ENCODE results near the gene CFAP251.
A peak's percentile ranks its signal among the peaks of the same experiment; 100 is the strongest.
"Not testable (repeated sequence)": the region's sequence is repeated elsewhere in the genome, so short reads cannot be mapped to it uniquely, and the experiment has no call there.

The CFAP251 gene, protein sequence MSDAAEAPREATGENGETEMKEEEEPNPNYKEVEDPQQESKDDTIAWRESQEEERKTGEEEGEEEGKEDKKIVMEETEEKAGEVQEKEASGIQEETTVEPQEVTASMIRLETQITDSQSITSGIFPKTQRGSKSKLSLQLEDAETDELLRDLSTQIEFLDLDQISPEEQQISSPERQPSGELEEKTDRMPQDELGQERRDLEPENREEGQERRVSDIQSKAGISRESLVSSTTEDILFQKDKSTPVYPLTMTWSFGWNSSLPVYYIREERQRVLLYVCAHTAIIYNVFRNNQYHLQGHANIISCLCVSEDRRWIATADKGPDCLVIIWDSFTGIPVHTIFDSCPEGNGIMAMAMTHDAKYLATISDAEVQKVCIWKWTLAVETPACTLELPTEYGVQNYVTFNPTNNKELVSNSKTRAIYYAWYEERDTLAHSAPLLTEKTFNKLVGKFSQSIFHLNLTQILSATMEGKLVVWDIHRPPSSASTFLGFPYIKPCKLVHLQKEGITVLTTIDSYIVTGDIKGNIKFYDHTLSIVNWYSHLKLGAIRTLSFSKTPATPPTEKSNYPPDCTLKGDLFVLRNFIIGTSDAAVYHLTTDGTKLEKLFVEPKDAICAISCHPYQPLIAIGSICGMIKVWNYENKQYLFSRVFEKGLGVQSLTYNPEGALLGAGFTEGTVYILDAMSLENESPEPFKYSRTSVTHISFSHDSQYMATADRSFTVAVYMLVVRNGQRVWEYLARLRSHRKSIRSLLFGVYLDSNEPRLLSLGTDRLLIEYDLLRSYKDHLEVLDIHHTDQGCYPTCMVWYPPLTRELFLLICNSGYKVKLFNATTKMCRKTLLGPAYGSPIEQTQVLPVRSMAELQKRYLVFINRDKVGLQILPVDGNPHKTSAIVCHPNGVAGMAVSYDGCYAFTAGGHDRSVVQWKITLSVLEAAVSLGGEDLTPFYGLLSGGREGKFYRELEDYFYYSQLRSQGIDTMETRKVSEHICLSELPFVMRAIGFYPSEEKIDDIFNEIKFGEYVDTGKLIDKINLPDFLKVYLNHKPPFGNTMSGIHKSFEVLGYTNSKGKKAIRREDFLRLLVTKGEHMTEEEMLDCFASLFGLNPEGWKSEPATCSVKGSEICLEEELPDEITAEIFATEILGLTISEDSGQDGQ

DNA sequence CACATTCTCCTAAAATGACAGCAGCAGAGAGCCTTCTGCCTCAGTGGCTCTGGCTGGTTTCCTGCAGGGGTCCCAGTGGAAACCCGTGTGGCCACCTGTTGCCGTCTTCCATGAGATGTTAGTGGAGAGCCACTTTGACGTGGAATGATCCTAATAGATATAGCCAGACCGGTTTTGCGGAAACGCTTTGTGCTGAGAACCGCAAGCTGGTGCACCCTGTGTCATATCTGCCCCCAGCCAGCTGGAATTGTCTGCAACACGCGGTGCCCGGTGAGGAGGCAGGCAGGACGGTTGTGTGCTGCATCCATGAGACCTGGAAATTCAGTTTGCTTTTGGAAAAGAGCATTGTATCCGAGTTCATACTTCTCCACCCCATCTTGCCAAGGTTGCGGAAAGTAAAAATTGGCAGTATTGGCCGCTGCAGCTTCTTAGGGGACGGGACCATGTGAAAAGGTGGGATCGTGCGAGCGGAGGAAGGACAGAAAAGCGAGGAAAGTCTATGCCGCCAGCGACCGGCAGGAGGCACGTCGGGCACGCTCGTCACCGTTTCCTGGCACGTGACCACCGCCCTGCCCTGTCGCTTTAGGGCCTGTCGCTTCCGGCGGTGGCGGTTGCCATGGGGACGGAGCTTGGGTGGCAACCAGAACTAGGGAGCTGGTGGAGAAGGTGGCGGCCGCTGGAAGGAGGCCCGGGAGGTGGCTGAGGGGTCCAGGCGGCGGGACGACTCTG is at the start of gene CFAP251:
Gene CFAP251 (plus strand): TSS at position 643 of the 729 bp plus-strand sequence. CDS start 2,714 bp downstream, outside the sequence.
- DNase-seq, result peak; percentile 53

DNA sequence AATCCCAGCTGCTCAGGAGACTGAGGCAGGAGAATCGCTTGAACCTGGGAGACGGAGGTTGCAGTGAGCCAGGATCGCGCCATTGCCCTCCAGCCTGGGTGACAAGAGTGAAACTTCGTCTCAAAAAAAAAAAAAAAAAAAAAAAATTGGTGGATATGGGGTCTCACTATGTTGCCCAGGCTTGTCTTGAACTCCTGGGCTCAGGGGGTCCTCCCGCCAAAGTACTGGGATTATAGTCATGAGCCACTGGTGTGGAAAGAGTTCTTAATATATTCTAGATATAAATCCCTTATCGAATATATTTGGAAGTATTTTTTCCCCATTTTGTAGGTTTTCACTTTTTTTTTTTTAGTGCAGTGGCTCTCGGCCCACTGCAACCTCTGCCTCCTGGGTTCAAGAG is 49.2 kb upstream of the CFAP251 start:
- not testable (repeated sequence) for DNase-seq

GRCh38 chr12:121871467-121871866 is 46.9 kb upstream of the CFAP251 start:
- DNase-seq, result no peak

GRCh38 chr12:121872546-121873215 is 45.7 kb upstream of the CFAP251 start:
- peak; percentile 90 for DNase-seq

- DNase-seq, result no peak
These were observed 45.2 kb upstream of the CFAP251 start for GRCh38 chr12:121873216-121873569.

DNA sequence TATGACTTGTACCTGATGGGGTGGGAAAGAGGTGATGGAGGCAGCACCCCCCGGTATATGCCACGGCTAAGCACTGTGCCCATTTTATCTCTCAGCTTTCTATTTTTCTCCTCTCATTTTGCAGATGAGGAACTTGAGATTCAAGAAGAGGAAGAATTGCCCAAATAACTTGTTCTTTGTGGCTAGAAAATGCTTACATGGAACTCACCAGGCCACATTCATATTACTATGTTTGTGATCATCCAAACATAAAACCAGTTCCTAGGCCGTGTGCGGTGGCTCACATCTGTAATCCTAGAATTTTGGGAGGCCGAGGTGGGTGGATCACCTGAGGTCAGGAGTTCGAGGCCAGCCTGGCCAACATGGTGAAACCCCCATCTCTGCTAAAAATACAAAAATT is 44.3 kb upstream of the CFAP251 start:
- no peak for DNase-seq

GRCh38 chr12:121875582-121875981 is 42.8 kb upstream of the CFAP251 start:
- DNase-seq, result no peak

DNA sequence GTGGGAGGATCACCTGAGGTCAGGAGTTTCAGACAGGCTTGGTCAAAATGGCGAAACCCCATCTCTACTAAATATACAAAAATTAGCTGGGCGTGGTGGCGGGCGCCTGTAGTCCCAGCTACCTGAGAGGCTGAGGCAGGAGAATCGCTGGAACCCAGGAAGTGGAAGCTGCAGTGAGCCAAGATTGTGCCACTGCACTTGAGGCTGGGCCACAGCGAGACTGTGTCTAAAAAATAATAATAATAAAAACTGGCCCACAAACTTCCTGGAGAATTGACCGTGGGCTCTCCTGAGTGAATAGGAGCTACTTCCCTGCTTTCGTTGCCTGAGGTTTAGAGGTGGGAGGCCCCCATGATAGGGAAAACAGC is 42.3 kb upstream of the CFAP251 start:
- DNase-seq, result not testable (repeated sequence)

DNA sequence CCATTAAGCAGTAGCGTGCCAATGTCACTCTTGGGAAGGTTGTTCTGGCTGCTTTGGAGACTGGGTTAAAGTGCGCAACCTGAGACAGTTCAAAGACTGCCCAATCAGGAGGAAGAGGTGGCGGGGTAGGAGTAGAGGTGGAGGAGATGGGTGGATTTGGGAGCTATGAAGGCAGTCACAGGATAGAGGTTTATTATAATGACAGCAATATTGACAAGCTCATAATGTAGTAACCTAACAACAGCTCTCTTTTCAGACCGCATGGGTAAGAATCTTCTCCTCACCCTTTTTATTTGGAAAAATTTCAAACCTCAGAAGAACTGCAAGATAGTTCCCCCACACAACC is 35.1 kb upstream of the CFAP251 start:
- no peak for DNase-seq

- not testable (repeated sequence) for DNase-seq
These were observed 33.3 kb upstream of the CFAP251 start for GRCh38 chr12:121885129-121885528.

DNA sequence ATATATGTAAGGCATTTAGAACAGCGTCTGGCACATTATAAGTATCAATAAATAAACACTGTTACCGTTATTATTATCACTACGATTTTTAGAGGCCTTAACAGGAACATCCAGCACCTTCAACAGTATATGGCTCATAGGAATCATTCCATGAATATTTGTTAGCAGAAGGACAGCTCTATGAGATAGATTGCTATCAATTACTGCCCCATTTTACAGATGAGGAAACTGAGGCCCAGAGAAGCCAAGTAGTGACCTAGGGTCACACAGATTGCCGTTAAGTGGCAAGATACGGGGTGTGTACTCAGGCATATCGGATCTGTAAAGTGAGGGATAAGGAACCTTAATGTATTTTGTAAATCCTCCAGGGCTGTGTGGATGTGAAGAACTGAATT is 30.3 kb upstream of the CFAP251 start:
- DNase-seq, result no peak

GRCh38 chr12:121888478-121889273 is 29.7 kb upstream of the CFAP251 start, which contains the start of gene PSMD9:
Gene PSMD9, plus strand, starts transcription at chr12:121888790. Its CDS starts 67 bp downstream, at chr12:121888857.
- DNase-seq, result peak; percentile 98

DNA sequence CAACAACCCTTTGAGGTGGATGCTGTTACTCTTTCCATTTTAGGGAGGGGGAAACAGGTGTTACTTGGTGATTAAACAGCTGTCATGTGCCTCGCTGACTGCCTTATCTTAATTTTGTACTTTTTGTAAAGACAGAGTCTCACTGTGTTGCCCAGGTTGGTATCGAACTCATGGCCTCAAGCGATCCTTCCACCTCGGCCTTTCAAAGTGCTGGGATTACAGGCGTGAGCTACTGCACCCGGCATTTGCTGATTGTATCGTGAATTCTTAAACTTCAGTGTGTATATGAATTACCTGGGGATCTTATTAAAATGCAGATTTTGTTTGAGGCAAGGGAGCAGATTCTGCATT is 29.1 kb upstream of the CFAP251 start:
- DNase-seq, result no peak

DNA sequence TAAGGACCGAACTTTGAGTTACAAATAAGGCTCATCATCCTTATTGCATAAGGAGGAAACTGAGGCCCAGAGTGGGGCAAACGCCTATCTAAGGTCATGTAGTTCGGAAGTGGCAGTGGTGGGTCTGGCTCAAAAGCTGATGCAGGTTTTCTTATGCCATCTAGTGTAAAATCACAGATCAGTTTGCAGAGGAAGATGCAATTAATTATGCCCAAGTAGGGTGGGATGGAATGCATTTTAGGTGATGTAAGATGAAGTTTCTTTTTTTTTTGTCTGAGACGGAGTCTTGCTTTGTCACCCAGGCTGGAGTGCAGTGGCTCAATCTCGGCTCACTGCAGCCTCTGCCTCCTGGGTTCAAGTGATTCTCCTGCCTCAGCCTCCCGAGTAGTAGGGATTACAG is 28.7 kb upstream of the CFAP251 start:
- peak; percentile 29 for DNase-seq

DNA sequence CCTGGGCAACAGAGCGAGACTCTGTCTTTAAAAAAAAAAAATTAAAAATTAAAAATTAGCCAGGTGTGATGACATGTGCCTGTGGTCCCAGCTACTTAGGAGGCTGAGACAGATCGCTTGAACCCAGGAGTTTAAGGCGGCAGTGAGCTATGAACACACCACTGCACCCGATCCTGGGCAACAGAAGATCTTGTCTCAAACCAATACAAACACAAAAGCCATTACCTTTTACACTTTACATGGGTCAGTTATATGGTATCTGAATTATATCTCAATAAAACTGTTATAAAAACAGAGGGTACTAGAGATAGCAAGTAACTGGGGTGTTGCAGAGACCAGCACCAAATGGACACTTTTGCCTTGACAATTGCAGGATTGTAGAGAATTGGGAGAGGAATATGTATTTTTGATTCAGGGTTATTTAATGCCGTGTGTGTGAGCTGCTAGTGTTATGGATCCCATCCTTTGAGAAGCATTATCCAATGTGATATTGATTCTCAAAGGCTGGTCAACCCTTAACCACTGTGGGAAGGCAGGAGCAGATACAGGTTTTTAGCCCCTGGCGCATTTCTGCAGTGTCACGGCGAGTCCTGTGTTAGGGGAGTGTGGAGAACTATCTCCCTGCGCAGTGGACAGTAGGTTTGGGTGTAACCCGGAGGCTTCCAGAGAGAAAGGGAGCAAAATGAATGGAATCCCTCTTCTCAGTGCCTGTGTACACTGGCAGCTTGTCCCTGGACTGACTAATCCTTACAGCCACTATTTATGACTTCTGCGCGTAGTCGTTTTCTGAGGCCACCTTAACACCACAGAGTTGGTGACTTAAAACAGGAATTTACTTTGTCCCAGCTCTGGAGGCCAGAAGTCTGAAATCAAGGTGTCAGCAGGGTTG is 25.5 kb upstream of the CFAP251 start:
- no peak for DNase-seq

DNA sequence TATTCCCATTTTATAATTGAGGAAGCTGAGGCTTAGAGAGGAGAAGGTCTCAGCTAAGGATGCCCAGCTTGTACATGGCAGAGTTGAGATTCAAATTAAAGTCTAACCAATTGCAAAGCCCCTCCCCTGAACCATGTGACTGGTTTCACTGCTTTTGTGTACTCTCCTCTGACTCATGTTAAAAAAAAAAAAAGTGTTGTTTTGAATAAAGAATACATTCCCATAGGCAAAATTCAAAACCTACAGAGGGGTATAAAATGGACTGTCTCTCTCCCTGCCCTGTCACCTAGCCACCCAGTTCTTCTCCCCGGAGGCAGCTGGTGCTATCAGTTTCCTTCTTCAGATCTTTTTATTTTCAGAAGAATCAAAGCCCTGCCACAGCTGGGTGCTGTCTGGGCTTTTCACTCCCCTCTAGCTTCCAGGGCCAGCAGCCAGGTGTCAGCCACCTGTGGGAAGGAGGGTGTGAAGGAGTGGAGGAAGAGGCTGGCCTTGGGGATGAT is 24.4 kb upstream of the CFAP251 start:
- DNase-seq, result peak; percentile 51

DNA sequence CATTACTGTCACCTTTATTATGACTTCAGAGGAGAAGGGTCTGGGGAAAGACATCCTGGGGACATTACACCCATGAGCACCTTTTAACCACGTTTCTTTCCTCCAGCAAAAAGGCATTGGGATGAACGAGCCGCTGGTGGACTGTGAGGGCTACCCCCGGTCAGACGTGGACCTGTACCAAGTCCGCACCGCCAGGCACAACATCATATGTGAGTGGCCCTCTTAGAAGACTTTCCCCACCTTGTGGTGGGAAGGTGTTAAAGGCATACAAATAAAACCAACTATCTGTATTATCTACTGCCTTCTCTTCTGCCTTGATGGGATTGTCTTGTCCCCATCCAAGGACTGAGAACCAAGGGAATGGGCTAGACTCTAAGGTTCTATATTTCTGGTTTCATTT is 23.8 kb upstream of the CFAP251 start:
- peak; percentile 50 for DNase-seq

DNA sequence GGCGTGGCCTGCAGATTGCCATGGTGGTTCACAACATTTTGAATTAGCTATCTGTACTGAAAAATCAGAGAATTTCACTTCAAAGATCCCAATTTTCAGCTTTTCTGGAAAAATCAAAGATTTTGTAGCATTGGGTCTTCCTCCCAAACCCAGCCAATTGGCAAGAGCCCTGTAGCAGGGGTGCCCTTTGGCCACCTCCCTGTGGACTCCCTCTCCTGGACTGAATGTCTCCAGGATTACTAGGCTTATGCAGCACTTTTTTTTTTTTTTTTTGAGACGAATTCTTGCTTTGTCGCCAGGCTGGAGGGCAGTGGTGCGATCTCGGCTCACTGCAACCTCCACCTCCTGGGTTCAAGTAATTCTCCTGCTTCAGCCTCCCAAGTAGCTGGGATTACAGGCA is 20.1 kb upstream of the CFAP251 start:
- DNase-seq, result no peak

DNA sequence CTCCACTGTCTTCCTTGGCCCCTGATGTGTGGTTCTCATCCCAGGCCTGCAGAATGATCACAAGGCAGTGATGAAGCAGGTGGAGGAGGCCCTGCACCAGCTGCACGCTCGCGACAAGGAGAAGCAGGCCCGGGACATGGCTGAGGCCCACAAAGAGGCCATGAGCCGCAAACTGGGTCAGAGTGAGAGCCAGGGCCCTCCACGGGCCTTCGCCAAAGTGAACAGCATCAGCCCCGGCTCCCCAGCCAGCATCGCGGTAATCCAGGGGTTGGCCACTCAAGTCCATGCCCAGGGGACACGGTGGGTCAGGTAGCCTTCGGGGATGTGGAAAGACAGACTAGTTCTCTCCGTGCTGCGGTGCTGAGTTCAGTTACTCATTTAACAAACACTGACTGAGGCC is 18.8 kb upstream of the CFAP251 start:
- no peak for DNase-seq

DNA sequence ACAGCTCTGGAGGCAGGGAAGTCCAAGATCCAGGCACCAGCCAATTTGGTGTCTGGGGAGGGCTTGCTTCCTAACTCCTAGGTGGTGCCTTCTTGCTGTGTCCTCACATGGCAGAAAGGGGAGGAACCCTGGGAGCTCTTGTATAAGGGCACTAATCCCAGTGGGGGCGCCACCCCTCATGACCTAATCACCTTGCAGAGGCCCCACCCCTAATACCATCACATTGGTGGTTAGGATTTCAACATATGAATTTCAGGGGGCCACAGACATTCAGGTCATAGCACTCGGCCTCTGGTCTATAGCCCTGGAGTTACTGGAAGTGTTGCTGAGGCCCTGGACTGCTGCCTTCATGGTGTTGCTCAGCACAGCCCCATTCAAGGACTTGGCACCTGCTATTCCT is 15.2 kb upstream of the CFAP251 start:
- no peak for DNase-seq
